ENCODE results near the gene FGFBP1.

FGFBP1 gene

GRCh38 chr4:15982842-15983524, 44.4 kb upstream of the FGFBP1 start (continued):
- TF ChIP-seq ZNF555 (tag by site-specific recombination; conservative IDR thresholded peaks at IDR 0.05): no peak

GRCh38 chr4:15976456-15977447, 38.2 kb upstream of the FGFBP1 start:
- no peaks in the 10 kb centered on the region for H3K9me3 ChIP-seq (ENCODE audit: control insufficient read depth, insufficient read depth, low read depth, low read length)
- H3K4me1 ChIP-seq (ENCODE audit: control insufficient read depth, insufficient read depth, low read length): no peaks in the 10 kb centered on the region
- no peaks in the 10 kb centered on the region for H3K36me3 ChIP-seq (ENCODE audit: control insufficient read depth in 2 of 2, insufficient read depth in 1 of 2, low read length in 2 of 2)
- no peak overlapping the region for H3K4me3 ChIP-seq (ENCODE audit: low read depth, low read length)
- POLR2A ChIA-PET: no interaction called here
- CTCF ChIA-PET: interaction anchor here (1.1 kb wide), 1 partner anchor 171 kb away, joined by 3 read pairs; no protein-coding TSS in a partner anchor
- no peak overlapping the region for H3K27ac ChIP-seq (ENCODE audit: extremely low read depth, low read depth, low read length)
- TF ChIP-seq ZNF561 (tag by site-specific recombination; IDR thresholded peaks at IDR 0.05; ENCODE audit: borderline replicate concordance) (no peak), ZNF423 (tag by site-specific recombination; IDR thresholded peaks at IDR 0.05) (no peak), ZNF16 (tag by site-specific recombination; IDR thresholded peaks at IDR 0.05; ENCODE audit: low read depth) (no peak), ZNF621 (tag by site-specific recombination; IDR thresholded peaks at IDR 0.05) (no peak), ZNF768 (tag by site-specific recombination; IDR thresholded peaks at IDR 0.05) (no peak), ZFP41 (tag by site-specific recombination; IDR thresholded peaks at IDR 0.05; ENCODE audit: borderline replicate concordance) (no peak), ZNF239 (tag by site-specific recombination; IDR thresholded peaks at IDR 0.05) (no peak), ZNF555 (tag by site-specific recombination; conservative IDR thresholded peaks at IDR 0.05) (no peak)
- TF ChIP-seq, protein P1, sequence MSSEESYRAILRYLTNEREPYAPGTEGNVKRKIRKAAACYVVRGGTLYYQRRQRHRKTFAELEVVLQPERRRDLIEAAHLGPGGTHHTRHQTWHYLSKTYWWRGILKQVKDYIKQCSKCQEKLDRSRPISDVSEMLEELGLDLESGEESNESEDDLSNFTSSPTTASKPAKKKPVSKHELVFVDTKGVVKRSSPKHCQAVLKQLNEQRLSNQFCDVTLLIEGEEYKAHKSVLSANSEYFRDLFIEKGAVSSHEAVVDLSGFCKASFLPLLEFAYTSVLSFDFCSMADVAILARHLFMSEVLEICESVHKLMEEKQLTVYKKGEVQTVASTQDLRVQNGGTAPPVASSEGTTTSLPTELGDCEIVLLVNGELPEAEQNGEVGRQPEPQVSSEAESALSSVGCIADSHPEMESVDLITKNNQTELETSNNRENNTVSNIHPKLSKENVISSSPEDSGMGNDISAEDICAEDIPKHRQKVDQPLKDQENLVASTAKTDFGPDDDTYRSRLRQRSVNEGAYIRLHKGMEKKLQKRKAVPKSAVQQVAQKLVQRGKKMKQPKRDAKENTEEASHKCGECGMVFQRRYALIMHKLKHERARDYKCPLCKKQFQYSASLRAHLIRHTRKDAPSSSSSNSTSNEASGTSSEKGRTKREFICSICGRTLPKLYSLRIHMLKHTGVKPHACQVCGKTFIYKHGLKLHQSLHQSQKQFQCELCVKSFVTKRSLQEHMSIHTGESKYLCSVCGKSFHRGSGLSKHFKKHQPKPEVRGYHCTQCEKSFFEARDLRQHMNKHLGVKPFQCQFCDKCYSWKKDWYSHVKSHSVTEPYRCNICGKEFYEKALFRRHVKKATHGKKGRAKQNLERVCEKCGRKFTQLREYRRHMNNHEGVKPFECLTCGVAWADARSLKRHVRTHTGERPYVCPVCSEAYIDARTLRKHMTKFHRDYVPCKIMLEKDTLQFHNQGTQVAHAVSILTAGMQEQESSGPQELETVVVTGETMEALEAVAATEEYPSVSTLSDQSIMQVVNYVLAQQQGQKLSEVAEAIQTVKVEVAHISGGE (tag by site-specific recombination; conservative IDR thresholded peaks at IDR 0.05; ENCODE audit: low read depth): no peak

- no peaks in the 10 kb centered on the region for H3K4me1 ChIP-seq (ENCODE audit: control insufficient read depth, insufficient read depth, low read length)
- H3K36me3 ChIP-seq (ENCODE audit: control insufficient read depth in 2 of 2, insufficient read depth in 1 of 2, low read length in 2 of 2): no peaks in the 10 kb centered on the region
- no peak overlapping the region for H3K27ac ChIP-seq (ENCODE audit: extremely low read depth, low read depth, low read length)
- ChIA-PET POLR2A (no interaction called here), CTCF (interaction anchor here (0.8 kb wide), 1 partner anchor 89 kb away, joined by 5 read pairs; no protein-coding TSS in a partner anchor)
- H3K4me3 ChIP-seq (ENCODE audit: low read depth, low read length): no peak overlapping the region
- no peaks in the 10 kb centered on the region for H3K9me3 ChIP-seq (ENCODE audit: control insufficient read depth, insufficient read depth, low read depth, low read length)
- TF ChIP-seq ZNF514 (tag by site-specific recombination; IDR thresholded peaks at IDR 0.05): no peak
- TF ChIP-seq ZBTB44 (tag by site-specific recombination; IDR thresholded peaks at IDR 0.05): no peak
- TF ChIP-seq, protein P2, sequence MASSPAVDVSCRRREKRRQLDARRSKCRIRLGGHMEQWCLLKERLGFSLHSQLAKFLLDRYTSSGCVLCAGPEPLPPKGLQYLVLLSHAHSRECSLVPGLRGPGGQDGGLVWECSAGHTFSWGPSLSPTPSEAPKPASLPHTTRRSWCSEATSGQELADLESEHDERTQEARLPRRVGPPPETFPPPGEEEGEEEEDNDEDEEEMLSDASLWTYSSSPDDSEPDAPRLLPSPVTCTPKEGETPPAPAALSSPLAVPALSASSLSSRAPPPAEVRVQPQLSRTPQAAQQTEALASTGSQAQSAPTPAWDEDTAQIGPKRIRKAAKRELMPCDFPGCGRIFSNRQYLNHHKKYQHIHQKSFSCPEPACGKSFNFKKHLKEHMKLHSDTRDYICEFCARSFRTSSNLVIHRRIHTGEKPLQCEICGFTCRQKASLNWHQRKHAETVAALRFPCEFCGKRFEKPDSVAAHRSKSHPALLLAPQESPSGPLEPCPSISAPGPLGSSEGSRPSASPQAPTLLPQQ (tag by site-specific recombination; IDR thresholded peaks at IDR 0.05): no peak
- no peak for TF ChIP-seq ZNF501 (tag by site-specific recombination; IDR thresholded peaks at IDR 0.05)
- TF ChIP-seq HOXC10 (CRISPR knock-in tag; IDR thresholded peaks at IDR 0.05): no peak
- no peak for TF ChIP-seq MZF1 (tag by site-specific recombination; IDR thresholded peaks at IDR 0.05; ENCODE audit: borderline replicate concordance)
- TF ChIP-seq ZNF660 (tag by site-specific recombination; IDR thresholded peaks at IDR 0.05): no peak
- TF ChIP-seq, protein P3, sequence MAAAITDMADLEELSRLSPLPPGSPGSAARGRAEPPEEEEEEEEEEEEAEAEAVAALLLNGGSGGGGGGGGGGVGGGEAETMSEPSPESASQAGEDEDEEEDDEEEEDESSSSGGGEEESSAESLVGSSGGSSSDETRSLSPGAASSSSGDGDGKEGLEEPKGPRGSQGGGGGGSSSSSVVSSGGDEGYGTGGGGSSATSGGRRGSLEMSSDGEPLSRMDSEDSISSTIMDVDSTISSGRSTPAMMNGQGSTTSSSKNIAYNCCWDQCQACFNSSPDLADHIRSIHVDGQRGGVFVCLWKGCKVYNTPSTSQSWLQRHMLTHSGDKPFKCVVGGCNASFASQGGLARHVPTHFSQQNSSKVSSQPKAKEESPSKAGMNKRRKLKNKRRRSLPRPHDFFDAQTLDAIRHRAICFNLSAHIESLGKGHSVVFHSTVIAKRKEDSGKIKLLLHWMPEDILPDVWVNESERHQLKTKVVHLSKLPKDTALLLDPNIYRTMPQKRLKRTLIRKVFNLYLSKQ (tag by site-specific recombination; IDR thresholded peaks at IDR 0.05; ENCODE audit: borderline replicate concordance): no peak
- TF ChIP-seq, protein P4, sequence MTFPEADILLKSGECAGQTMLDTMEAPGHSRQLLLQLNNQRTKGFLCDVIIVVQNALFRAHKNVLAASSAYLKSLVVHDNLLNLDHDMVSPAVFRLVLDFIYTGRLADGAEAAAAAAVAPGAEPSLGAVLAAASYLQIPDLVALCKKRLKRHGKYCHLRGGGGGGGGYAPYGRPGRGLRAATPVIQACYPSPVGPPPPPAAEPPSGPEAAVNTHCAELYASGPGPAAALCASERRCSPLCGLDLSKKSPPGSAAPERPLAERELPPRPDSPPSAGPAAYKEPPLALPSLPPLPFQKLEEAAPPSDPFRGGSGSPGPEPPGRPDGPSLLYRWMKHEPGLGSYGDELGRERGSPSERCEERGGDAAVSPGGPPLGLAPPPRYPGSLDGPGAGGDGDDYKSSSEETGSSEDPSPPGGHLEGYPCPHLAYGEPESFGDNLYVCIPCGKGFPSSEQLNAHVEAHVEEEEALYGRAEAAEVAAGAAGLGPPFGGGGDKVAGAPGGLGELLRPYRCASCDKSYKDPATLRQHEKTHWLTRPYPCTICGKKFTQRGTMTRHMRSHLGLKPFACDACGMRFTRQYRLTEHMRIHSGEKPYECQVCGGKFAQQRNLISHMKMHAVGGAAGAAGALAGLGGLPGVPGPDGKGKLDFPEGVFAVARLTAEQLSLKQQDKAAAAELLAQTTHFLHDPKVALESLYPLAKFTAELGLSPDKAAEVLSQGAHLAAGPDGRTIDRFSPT (tag by site-specific recombination; IDR thresholded peaks at IDR 0.05): no peak
Measured at GRCh38 chr4:15971068-15971801, 32.7 kb upstream of the FGFBP1 start.

Measured in HEK293 (cell line).